CD4-positive, alpha-beta T cell (primary cell): ENCODE data around the gene PLCH2. TPM values are rescaled to one million over a fixed set of nuclear protein-coding genes. Genes with fewer than 3 reads are reported as not detected.

ENCODE experiments used
- ATAC-seq: fragments of 200-7000 bp; cut with Tn5 transposase; one replicate; pipeline ENCODE4 v1.10.0; 2022; ENCODE audit warnings: mild to moderate bottlenecking; ENCODE audit not compliant: poor library complexity
- CTCF ChIA-PET: fragments of 350-600 bp; sonication (Branson Sonifier 250); formaldehyde crosslinking; loops from one replicate; lab custom pipeline; 2021; ENCODE audit warnings: antibody characterized with exemption, inconsistent platforms; lab: Charles Lee
- POLR2A ChIA-PET: fragments of 350-600 bp; sonication (Branson Sonifier 250); formaldehyde crosslinking; loops from one replicate; lab custom pipeline; 2021; ENCODE audit warnings: antibody characterized with exemption, inconsistent platforms; lab: Charles Lee
- DNase-seq, 14 experiments: peaks; one replicate each; pipeline ENCODE4 v3.0.0-alpha.2; 2013 to 2020; ENCODE audit warnings: mixed read lengths in 2 of 14
- H3K27ac ChIP-seq, 2 donors: one replicate each; pipeline versions ENCODE4 v1.5.1 to v1.7.0; 2013; ENCODE audit warnings: low read length in 2 of 2, low read depth in 1 of 2, mild to moderate bottlenecking in 1 of 2
- H3K27me3 ChIP-seq, 2 experiments: 1 replicate in 1 of 2; 2 replicates in 1 of 2; pipeline versions ENCODE4 v1.6.1 to v1.7.0; 2013; ENCODE audit warnings: low read length in 2 of 2, control low read depth in 1 of 2, mild to moderate bottlenecking in 1 of 2, moderate library complexity in 1 of 2; ENCODE audit not compliant: insufficient read depth in 2 of 2, control insufficient read depth in 1 of 2
- H3K36me3 ChIP-seq: one replicate; pipeline ENCODE4 v1.6.1; 2013; ENCODE audit warnings: low read length, control low read depth; ENCODE audit not compliant: insufficient read depth
- H3K4me1 ChIP-seq: one replicate; pipeline ENCODE4 v1.6.1; 2013; ENCODE audit warnings: low read length, control low read depth; ENCODE audit not compliant: insufficient read depth
- H3K4me3 ChIP-seq: one replicate; pipeline ENCODE4 v1.5.1; 2013; ENCODE audit warnings: mild to moderate bottlenecking, low read length, moderate library complexity
- H3K9me3 ChIP-seq, 2 experiments: 1 replicate in 1 of 2; 2 replicates in 1 of 2; pipeline versions ENCODE4 v1.6.1 to v1.7.0; 2013; ENCODE audit warnings: low read length in 2 of 2, mild to moderate bottlenecking in 2 of 2, control low read depth in 1 of 2, moderate library complexity in 1 of 2; ENCODE audit not compliant: control insufficient read depth in 1 of 2, insufficient read depth in 1 of 2
- H3K27ac Mint-ChIP-seq: one replicate; pipeline ENCODE4 v1.8.0; 2020; ENCODE audit warnings: mixed read lengths
- H3K27me3 Mint-ChIP-seq: one replicate; pipeline ENCODE4 v1.8.0; 2021; ENCODE audit warnings: mixed read lengths
- H3K36me3 Mint-ChIP-seq: one replicate; pipeline ENCODE4 v1.8.0; 2021; ENCODE audit warnings: low read depth, mixed read lengths
- H3K4me1 Mint-ChIP-seq: one replicate; pipeline ENCODE4 v1.8.0; 2021; ENCODE audit warnings: low read depth, mixed read lengths
- H3K4me3 Mint-ChIP-seq: one replicate; pipeline ENCODE4 v1.8.0; 2020; ENCODE audit warnings: mild to moderate bottlenecking, mixed read lengths
- H3K9me3 Mint-ChIP-seq: one replicate; pipeline ENCODE4 v1.8.0; 2020; ENCODE audit warnings: mixed read lengths
- intact Hi-C, 2 experiments: fragments of 100-400 bp; cut with DNase I in 1 of 2; cut with micrococcal nuclease in 1 of 2; formaldehyde crosslinking; loops; one replicate each; pipeline versions ENCODE4 v1.15.1 to v1.9.0; 2023 to 2025; cut with DNase I, micrococcal nuclease
- total RNA-seq, 174 experiments: library from RNA in 2 of 174; stranded (reverse) in 2 of 174; gene quantifications; one replicate each; pipeline ENCODE4 v1.2.3 and lab custom pipeline; 2021 to 2026
- TF ChIP-seq, protein P1 (sequence below): fragments of 200-600 bp; IDR thresholded peaks from one replicate; pipeline ENCODE4 v1.8.0; 2022; ENCODE audit warnings: antibody characterized with exemption, mild to moderate bottlenecking

The PLCH2 gene
- total RNA-seq, 2 experiments from 2014 or later, result 47.6 to 48.1 TPM

DNA sequence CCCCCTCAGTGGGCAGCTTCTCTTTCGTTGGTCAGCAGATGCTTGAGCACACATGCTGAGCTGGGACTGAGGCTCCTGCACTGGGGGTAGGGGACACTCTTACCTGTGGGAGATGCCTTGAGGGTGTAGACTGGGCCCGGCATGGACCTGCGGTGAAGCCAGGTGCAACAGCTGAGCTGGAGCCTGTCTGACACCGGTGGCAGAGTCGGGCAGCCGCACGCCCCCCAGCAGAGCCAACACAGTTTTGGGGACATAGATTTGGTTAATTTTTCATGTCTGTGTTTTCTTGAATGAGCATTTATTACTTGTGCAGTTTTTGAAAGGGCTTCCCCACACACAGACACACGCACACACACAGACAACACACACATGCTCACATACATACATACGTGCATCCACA, 59.9 kb downstream of the PLCH2 start:
- Histone ChIP-seq H3K36me3 (no peaks in the 10 kb centered on the region), H3K27ac (no peak overlapping the region), H3K4me1 (peaks cover 9% of the 10 kb centered on the region), H3K27me3 (peaks cover 15 to 20% of the 10 kb centered on the region in 2 experiments), H3K4me3 (no peak overlapping the region), H3K9me3 (peaks cover 0 to 8% of the 10 kb centered on the region in 2 experiments)
- intact Hi-C loops, result no loop called here
- DNase-seq (no peak), ATAC-seq (no peak)
- H3K9me3 Mint-ChIP-seq, result no peaks in the 10 kb centered on the region
- H3K4me3 Mint-ChIP-seq, result no peak overlapping the region
- peaks cover 2% of the 10 kb centered on the region for H3K4me1 Mint-ChIP-seq
- H3K27ac Mint-ChIP-seq, result no peak overlapping the region
- peaks cover 15% of the 10 kb centered on the region for H3K27me3 Mint-ChIP-seq
- ChIA-PET CTCF (no interaction called here), POLR2A (no interaction called here)
- TF ChIP-seq, protein P1, sequence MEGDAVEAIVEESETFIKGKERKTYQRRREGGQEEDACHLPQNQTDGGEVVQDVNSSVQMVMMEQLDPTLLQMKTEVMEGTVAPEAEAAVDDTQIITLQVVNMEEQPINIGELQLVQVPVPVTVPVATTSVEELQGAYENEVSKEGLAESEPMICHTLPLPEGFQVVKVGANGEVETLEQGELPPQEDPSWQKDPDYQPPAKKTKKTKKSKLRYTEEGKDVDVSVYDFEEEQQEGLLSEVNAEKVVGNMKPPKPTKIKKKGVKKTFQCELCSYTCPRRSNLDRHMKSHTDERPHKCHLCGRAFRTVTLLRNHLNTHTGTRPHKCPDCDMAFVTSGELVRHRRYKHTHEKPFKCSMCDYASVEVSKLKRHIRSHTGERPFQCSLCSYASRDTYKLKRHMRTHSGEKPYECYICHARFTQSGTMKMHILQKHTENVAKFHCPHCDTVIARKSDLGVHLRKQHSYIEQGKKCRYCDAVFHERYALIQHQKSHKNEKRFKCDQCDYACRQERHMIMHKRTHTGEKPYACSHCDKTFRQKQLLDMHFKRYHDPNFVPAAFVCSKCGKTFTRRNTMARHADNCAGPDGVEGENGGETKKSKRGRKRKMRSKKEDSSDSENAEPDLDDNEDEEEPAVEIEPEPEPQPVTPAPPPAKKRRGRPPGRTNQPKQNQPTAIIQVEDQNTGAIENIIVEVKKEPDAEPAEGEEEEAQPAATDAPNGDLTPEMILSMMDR, result no peak
- H3K36me3 Mint-ChIP-seq, result no peaks in the 10 kb centered on the region

DNA sequence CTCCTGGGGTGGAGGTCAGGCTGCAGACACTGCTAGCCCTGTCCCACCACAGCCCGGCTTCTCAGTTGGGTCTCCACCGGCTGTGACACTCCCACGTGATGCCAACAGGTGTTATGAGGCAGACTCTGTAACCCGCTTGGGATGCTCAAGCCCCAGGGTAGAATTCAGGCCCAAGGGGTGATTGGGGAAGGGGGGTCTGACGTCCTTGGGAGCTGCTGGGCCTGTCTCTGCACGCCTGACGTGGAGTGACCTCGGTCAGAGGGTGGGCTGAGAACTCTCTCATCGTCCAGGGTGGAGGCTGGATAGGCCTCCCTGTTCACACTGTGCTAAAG, 61.7 kb downstream of the PLCH2 start:
- Histone ChIP-seq H3K27me3 (peaks cover 0 to 6% of the 10 kb centered on the region in 2 experiments), H3K9me3 (no peaks in the 10 kb centered on the region), H3K36me3 (no peaks in the 10 kb centered on the region), H3K4me3 (no peak overlapping the region), H3K4me1 (peaks cover 13% of the 10 kb centered on the region), H3K27ac (no peak overlapping the region)
- no peaks in the 10 kb centered on the region for H3K9me3 Mint-ChIP-seq
- no peak overlapping the region for H3K27ac Mint-ChIP-seq
- ChIA-PET CTCF (no interaction called here), POLR2A (no interaction called here)
- DNase-seq (no peak), ATAC-seq (no peak)
- peaks cover 12% of the 10 kb centered on the region for H3K27me3 Mint-ChIP-seq
- no peak overlapping the region for H3K4me3 Mint-ChIP-seq
- H3K4me1 Mint-ChIP-seq, result peaks cover 8% of the 10 kb centered on the region
- intact Hi-C loops, result no loop called here
- TF ChIP-seq, protein P1, result no peak
- no peaks in the 10 kb centered on the region for H3K36me3 Mint-ChIP-seq

DNA sequence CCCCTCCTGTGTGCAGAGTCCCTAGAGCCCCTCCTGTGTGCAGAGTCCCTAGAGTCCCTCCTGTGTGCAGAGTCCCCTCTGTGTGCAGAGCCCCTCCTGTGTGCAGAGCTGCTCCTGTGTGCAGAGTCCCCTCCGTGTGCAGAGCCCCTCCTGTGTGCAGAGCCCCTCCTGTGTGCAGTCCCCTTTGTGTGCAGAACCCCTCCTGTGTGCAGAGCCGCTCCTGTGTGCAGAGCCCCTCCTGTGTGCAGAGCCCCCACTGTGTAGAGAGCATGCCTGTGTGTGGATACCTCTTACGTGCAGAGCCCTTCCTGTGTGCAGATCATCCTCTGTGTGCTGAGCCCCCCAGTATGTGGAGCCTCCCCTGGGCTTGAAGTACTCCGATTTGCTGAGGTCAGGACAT, 62.3 kb downstream of the PLCH2 start:
- Mint-ChIP-seq H3K4me3 (no peak overlapping the region), H3K9me3 (no peaks in the 10 kb centered on the region), H3K27ac (no peak overlapping the region), H3K27me3 (peaks cover 9% of the 10 kb centered on the region), H3K36me3 (no peaks in the 10 kb centered on the region), H3K4me1 (peaks cover 8% of the 10 kb centered on the region)
- peaks cover 0 to 2% of the 10 kb centered on the region in 2 experiments for H3K27me3 ChIP-seq
- DNase-seq (no peak), ATAC-seq (no peak)
- no peak overlapping the region for H3K27ac ChIP-seq
- TF ChIP-seq, protein P1, result no peak
- H3K4me3 ChIP-seq, result no peak overlapping the region
- ChIA-PET POLR2A (no interaction called here), CTCF (no interaction called here)
- intact Hi-C loops, result no loop called here
- peaks cover 16% of the 10 kb centered on the region for H3K4me1 ChIP-seq
- H3K36me3 ChIP-seq, result no peaks in the 10 kb centered on the region
- no peaks in the 10 kb centered on the region for H3K9me3 ChIP-seq
